Sigmoid colon (tissue), 4 donors: ENCODE results near the gene LHFPL2.

Experiments
- EP300 ChIP-seq, 4 donors: sonication (generic); formaldehyde crosslinking; IDR thresholded peaks; one replicate each; pipeline ENCODE4 v1.6.1; 2017; ENCODE audit warnings: antibody characterized with exemption in 4 of 4
- POLR2A ChIP-seq, 2 donors: fragments of 450-650 bp; IDR thresholded peaks; one replicate each; pipeline ENCODE4 v1.6.1; 2016; ENCODE audit warnings: antibody characterized with exemption in 2 of 2, mild to moderate bottlenecking in 2 of 2, moderate library complexity in 2 of 2
- POLR2AphosphoS5 ChIP-seq, 4 donors: sonication (generic); formaldehyde crosslinking; IDR thresholded peaks; one replicate each; pipeline ENCODE4 v1.6.1; 2017; ENCODE audit warnings: antibody characterized with exemption in 4 of 4
- TF ChIP-seq, protein P1 (sequence below), 4 experiments: fragments of 450-650 bp in 3 of 4; fragments of 200-600 bp in 1 of 4; IDR thresholded peaks; one replicate each; pipeline ENCODE4 v1.5.1; 2016 to 2019; ENCODE audit warnings: antibody characterized with exemption in 4 of 4, mild to moderate bottlenecking in 3 of 4, moderate library complexity in 2 of 4

DNA sequence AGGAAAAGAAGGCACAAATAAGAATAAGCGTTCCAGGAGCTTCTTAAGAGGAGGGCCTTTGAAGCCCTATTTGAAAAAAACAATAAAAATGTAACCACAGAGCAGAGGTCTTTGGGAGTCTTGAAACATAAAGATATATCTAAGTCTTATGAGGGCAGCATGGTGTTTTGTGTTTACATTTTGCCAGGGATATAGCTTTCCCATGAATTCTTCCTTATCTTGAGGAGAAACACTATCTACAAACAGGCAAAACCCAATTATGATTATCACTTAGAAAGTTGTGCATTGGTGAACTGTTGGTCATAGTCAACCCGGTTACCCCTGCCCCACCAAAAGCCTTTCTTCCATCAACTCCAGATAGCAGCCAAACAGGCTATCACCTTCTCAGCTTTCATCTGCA, 23.6 kb upstream of the LHFPL2 start:
- TF ChIP-seq, protein P1, sequence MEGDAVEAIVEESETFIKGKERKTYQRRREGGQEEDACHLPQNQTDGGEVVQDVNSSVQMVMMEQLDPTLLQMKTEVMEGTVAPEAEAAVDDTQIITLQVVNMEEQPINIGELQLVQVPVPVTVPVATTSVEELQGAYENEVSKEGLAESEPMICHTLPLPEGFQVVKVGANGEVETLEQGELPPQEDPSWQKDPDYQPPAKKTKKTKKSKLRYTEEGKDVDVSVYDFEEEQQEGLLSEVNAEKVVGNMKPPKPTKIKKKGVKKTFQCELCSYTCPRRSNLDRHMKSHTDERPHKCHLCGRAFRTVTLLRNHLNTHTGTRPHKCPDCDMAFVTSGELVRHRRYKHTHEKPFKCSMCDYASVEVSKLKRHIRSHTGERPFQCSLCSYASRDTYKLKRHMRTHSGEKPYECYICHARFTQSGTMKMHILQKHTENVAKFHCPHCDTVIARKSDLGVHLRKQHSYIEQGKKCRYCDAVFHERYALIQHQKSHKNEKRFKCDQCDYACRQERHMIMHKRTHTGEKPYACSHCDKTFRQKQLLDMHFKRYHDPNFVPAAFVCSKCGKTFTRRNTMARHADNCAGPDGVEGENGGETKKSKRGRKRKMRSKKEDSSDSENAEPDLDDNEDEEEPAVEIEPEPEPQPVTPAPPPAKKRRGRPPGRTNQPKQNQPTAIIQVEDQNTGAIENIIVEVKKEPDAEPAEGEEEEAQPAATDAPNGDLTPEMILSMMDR (IDR thresholded peaks at IDR 0.05) = no peak
- TF ChIP-seq POLR2A (IDR thresholded peaks at IDR 0.05) (no peak), EP300 (IDR thresholded peaks at IDR 0.05) (no peak), POLR2AphosphoS5 (IDR thresholded peaks at IDR 0.05) (no peak)
